NCI-H1417 (cell line): Measurements from ENCODE around the gene ACTN3.
"Not testable (repeated sequence)": the region's sequence is repeated elsewhere in the genome, so short reads cannot be mapped to it uniquely, and the experiment has no call there.

Experiments
- DNase-seq, 3 experiments: peaks; one replicate each; lab custom pipeline; 2025; lab: John Stamatoyannopoulos, UW

Gene ACTN3

GRCh38 chr11:66600219-66600618 is 53.5 kb downstream of the ACTN3 start:
- no peak for DNase-seq

DNA sequence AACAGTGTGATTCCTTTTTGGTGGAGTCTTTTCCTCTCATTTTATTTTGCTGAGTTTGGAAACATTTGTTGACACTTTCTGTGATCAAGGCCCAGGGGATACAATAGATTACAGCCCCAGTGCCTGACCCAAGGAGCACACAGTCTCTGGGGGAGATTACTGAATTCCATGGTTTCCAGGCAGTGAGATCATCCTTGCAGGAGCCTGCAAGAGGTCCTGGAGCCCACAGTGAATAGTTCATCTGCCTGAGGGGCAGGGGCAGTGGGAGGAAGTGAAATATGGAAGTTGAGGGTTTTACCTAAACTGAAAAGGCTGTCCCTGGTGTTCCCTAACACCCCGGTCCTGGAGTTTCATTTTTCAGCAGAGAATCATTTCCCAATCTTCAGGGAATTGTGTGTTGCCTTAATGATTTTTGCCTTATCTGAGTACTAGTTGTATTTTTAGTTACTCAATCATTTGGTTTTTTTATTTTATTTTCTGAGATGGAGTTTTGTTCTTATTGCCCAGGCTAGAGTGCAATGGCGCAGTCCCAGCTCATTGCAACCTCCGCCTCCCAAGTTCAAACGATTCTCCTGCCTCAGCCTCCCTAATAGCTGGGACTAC is 54.0 kb downstream of the ACTN3 start:
- no peak for DNase-seq

GRCh38 chr11:66603072-66603471 is 56.4 kb downstream of the ACTN3 start:
- no peak for DNase-seq

DNA sequence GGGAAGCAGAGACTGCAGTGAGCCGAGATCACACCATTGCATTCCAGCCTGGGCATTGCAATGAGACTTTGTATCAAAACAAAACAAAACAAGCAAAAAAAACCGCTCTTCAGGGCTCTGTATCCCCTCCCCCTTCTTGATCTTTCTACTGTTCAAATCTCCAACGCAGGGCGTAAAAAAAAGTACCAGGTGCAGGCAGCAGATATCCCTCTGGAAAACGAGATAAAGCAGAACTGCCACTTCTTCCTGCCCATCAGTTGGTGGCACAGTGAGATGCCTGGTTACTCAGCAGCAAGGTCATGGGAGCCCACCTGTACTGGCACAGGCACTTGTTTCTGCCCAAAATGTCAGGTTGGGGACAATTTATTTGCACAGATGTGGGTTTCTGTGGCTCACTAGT is 57.5 kb downstream of the ACTN3 start:
- DNase-seq: no peak

DNA sequence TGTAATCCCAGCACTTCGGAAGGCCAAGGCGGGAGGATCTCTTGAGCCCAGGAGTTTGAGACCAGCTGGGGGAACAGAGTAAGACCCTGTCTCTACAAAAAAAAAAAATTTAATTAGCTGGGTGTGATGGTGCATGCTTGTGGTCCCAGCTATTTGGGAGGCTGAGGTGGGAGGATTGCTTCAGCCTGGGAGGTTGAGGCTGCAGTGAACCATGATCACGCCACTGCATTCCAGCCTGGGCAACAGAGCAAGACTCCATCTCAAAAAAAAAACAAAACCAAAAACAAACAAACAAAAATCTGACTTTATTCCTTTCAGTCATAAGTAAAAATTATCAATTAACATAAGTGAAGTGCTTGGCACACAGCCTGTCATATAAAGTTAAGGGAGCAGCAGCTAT is 59.9 kb downstream of the ACTN3 start:
- DNase-seq: not testable (repeated sequence)

DNA sequence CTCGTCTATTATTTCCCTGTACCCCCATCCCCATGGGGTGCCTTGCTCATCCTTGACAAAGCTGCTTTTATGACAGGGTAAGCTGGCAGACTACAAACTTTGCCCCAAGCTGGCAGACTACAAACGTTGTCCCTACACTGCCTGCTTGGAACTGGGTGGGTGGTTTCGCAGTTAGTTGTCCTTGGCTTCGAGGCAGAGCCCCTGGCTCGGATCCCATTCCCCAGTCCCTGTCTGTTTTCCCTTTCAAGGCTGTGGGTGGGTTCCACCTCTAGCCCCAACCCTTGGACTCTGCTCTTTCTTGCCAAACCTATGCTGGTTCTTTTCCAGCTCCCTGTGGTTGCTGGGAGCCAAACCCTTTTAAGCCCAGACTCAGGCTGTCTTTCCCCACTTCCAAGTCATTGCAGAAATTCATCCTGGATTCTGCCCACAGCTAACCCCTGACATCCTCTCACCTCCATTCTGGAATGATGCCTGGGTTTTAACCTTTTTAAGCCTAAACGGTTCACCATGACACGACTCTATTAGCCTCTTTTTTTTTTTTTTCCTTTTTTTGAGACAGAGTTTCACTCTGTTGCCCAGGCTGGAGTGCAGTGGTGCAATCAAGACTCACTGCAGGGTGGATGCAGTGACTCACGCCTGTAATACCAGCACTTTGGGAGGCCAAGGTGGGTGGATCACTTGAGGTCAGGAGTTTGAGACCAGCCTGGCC is 60.6 kb downstream of the ACTN3 start:
- DNase-seq: no peak

DNA sequence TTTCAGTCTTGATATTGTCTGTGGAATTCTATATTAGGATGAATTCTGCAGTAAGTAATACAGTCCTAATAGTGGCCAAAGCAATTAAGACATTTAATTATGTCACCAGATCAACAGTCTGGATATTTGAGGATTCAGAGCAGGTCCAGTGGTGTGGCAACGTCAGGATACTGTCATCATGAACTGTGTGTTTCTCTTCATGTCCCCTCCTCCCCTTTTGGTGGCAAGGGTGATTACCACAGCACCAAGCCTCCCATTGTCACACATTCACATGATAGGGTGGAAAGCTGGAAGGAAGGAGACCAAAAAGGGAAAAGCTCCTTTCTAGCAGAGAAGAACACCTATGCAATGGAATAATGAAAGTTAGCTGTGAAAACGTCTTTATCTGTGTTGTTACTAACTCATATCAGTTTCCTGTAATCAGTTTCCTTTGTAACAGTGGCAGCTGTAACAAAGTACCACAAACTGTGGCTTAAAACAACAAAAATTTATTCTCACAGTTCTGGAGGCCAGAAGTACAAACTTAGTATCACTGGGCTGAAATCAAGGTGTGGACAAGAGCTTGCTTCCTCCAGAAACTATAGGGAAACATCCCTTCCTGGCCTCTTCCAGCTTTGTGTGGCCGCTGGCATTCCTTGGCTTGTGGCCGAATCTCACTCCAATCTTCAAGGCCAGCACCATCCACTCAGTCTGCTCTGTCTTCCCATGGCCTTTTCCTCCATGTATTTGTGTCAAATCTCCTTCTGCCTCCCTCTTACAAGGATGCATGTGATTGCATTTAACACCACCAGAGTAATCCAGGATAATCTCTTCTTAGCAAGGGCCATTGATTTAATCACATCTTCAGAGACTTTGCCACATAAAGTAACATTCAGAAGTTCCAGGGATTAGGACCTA is 63.3 kb downstream of the ACTN3 start:
- no peak for DNase-seq

DNA sequence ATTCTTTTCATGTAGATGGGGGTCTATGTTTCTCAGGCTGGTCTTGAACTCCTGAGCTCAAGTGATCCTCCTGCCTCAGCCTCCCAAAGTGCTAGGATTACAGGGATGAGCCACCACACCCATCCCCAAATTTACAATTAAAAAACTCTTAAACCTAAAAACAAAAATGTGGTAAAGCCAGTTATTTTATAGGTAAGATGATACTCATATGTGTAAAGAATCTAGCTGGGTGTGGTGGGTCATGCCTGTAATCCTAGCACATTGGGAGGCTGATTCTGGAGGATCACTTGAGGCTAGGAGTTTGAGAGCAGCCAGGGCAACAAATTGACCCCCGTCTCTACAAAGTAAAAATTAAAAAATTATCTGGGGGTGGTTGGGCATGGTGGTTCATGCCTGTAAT is 65.8 kb downstream of the ACTN3 start:
- no peak for DNase-seq
